H9 (cell line): ENCODE data around the gene ASTL. TPM values are rescaled to one million over a fixed set of nuclear protein-coding genes. Genes with fewer than 3 reads are reported as not detected.

Experiments used
- DNase-seq: peaks from one replicate; pipeline ENCODE4 v3.0.0-alpha.2; 2017
- H2AFZ ChIP-seq: one replicate; pipeline ENCODE4 v1.6.1; 2013; ENCODE audit warnings: mild to moderate bottlenecking, low read length, control low read depth, moderate library complexity
- H2AK5ac ChIP-seq: 2 replicates; pipeline ENCODE4 v1.6.1; 2013; ENCODE audit warnings: low read length, control low read depth, mixed read lengths; ENCODE audit not compliant: insufficient read length
- H2BK120ac ChIP-seq: one replicate; pipeline ENCODE4 v1.6.1; 2013; ENCODE audit warnings: low read depth, mild to moderate bottlenecking, low read length, control low read depth, inconsistent platforms; ENCODE audit not compliant: poor library complexity, severe bottlenecking
- H2BK12ac ChIP-seq: 2 replicates; pipeline ENCODE4 v1.6.1; 2013; ENCODE audit warnings: low read length, control low read depth, mixed read lengths, low read depth; ENCODE audit not compliant: insufficient read length
- H2BK15ac ChIP-seq: 2 replicates; pipeline ENCODE4 v1.6.1; 2013; ENCODE audit warnings: low read depth, low read length, control low read depth
- H2BK20ac ChIP-seq: one replicate; pipeline ENCODE4 v1.6.1; 2013; ENCODE audit warnings: low read depth, mild to moderate bottlenecking, low read length, control low read depth, inconsistent platforms; ENCODE audit not compliant: poor library complexity, severe bottlenecking
- H2BK5ac ChIP-seq: 2 replicates; pipeline ENCODE4 v1.6.1; 2013; ENCODE audit warnings: low read length, control low read depth, mixed read lengths; ENCODE audit not compliant: insufficient read length
- H3K14ac ChIP-seq: 2 replicates; pipeline ENCODE4 v1.6.1; 2013; ENCODE audit warnings: low read length, control low read depth; ENCODE audit not compliant: insufficient read depth
- H3K18ac ChIP-seq: 2 replicates; pipeline ENCODE4 v1.6.1; 2013; ENCODE audit warnings: low read depth, mild to moderate bottlenecking, mixed read lengths, low read length, control low read depth; ENCODE audit not compliant: insufficient read length
- H3K23ac ChIP-seq: 2 replicates; pipeline ENCODE4 v1.6.1; 2013; ENCODE audit warnings: low read length, control low read depth, mixed read lengths, low read depth; ENCODE audit not compliant: insufficient read length
- H3K23me2 ChIP-seq: 2 replicates; pipeline ENCODE4 v1.6.1; 2013; ENCODE audit warnings: low read depth, mild to moderate bottlenecking, mixed read lengths, low read length, control low read depth; ENCODE audit not compliant: insufficient read length, poor library complexity, severe bottlenecking
- H3K27ac ChIP-seq: 2 replicates; pipeline ENCODE4 v1.5.1; 2013; ENCODE audit warnings: low read length, control low read depth, mixed read lengths, low read depth; ENCODE audit not compliant: insufficient read length
- H3K27me3 ChIP-seq: 2 replicates; pipeline ENCODE4 v1.6.1; 2013; ENCODE audit warnings: low read length, control low read depth, inconsistent platforms; ENCODE audit not compliant: insufficient read depth
- H3K4ac ChIP-seq: 2 replicates; pipeline ENCODE4 v1.6.1; 2013; ENCODE audit warnings: low read depth, mild to moderate bottlenecking, control low read depth, inconsistent platforms, low read length, moderate library complexity
- H3K4me1 ChIP-seq: 2 replicates; pipeline ENCODE4 v1.6.1; 2013; ENCODE audit warnings: low read length, control low read depth, inconsistent platforms; ENCODE audit not compliant: insufficient read depth
- H3K4me2 ChIP-seq: 2 replicates; pipeline ENCODE4 v1.6.1; 2013; ENCODE audit warnings: low read length, control low read depth, mixed read lengths; ENCODE audit not compliant: insufficient read length, insufficient read depth
- H3K56ac ChIP-seq: 2 replicates; pipeline ENCODE4 v1.6.1; 2013; ENCODE audit warnings: low read depth, mild to moderate bottlenecking, mixed read lengths, low read length, control low read depth; ENCODE audit not compliant: insufficient read length
- H3K79me1 ChIP-seq: 2 replicates; pipeline ENCODE4 v1.6.1; 2013; ENCODE audit warnings: low read depth, mild to moderate bottlenecking, moderate library complexity, low read length, control low read depth, inconsistent platforms; ENCODE audit not compliant: insufficient read depth, poor library complexity, severe bottlenecking
- H3K79me2 ChIP-seq: 2 replicates; pipeline ENCODE4 v1.6.1; 2013; ENCODE audit warnings: low read length, control low read depth, inconsistent platforms; ENCODE audit not compliant: insufficient read depth
- H3K9ac ChIP-seq: 2 replicates; pipeline ENCODE4 v1.6.1; 2013; ENCODE audit warnings: low read length, control low read depth, mixed read lengths; ENCODE audit not compliant: insufficient read length; ENCODE audit errors: extremely low read depth
- H3K9me3 ChIP-seq: one replicate; pipeline ENCODE4 v1.6.1; 2013; ENCODE audit warnings: low read depth, low read length, inconsistent platforms; ENCODE audit not compliant: control insufficient read depth
- H3T11ph ChIP-seq: one replicate; pipeline ENCODE4 v1.6.1; 2013; ENCODE audit warnings: mild to moderate bottlenecking, low read length, control low read depth, inconsistent platforms
- H4K20me1 ChIP-seq: one replicate; pipeline ENCODE4 v1.6.1; 2013; ENCODE audit not compliant: control insufficient read depth, insufficient read length, insufficient read depth
- H4K5ac ChIP-seq: 2 replicates; pipeline ENCODE4 v1.6.1; 2013; ENCODE audit warnings: low read depth, mild to moderate bottlenecking, mixed read lengths, low read length, control low read depth; ENCODE audit not compliant: insufficient read length
- H4K8ac ChIP-seq: replicated peaks from 2 replicates; pipeline ENCODE4 v1.6.1; 2013; ENCODE audit warnings: low read length, control low read depth, mixed read lengths, low read depth; ENCODE audit not compliant: insufficient read length
- H4K91ac ChIP-seq: 2 replicates; pipeline ENCODE4 v1.6.1; 2013; ENCODE audit warnings: low read depth, mild to moderate bottlenecking, moderate library complexity, mixed read lengths, low read length, control low read depth; ENCODE audit not compliant: insufficient read length
- H3K27ac Mint-ChIP-seq, 3 experiments: 2 replicates in 2 of 3; 3 replicates in 1 of 3; pipeline ENCODE4 v1.8.0; 2020 to 2021; ENCODE audit warnings: mixed read lengths in 3 of 3, mild to moderate bottlenecking in 1 of 3, moderate library complexity in 1 of 3
- H3K27me3 Mint-ChIP-seq: 2 replicates; pipeline ENCODE4 v1.8.0; 2021; ENCODE audit warnings: low read depth, mild to moderate bottlenecking, moderate library complexity, mixed read lengths
- H3K36me3 Mint-ChIP-seq, 3 experiments: 2 replicates in 2 of 3; 3 replicates in 1 of 3; pipeline ENCODE4 v1.8.0; 2020 to 2021; ENCODE audit warnings: low read depth in 3 of 3, mixed read lengths in 3 of 3; ENCODE audit not compliant: insufficient read depth in 1 of 3
- H3K4me1 Mint-ChIP-seq, 2 experiments: 2 replicates each; pipeline ENCODE4 v1.8.0; 2020; ENCODE audit warnings: mixed read lengths in 2 of 2
- H3K4me3 Mint-ChIP-seq, 2 experiments: 2 replicates in 1 of 2; 3 replicates in 1 of 2; pipeline ENCODE4 v1.8.0; 2020 to 2021; ENCODE audit warnings: mild to moderate bottlenecking in 2 of 2, mixed read lengths in 2 of 2, moderate library complexity in 1 of 2
- H3K9me3 Mint-ChIP-seq, 2 experiments: 2 replicates in 1 of 2; 3 replicates in 1 of 2; pipeline ENCODE4 v1.8.0; 2020; ENCODE audit warnings: mild to moderate bottlenecking in 2 of 2, mixed read lengths in 2 of 2, moderate library complexity in 1 of 2
- CTCF ChIP-seq: fragments of 200-600 bp; sonication (generic); conservative IDR thresholded peaks from 3 replicates; pipeline ENCODE4 v1.8.0; 2021; ENCODE audit warnings: antibody characterized with exemption, mild to moderate bottlenecking
- WGBS: extraction: QIAGEN DNeasy Blood & Tissue Kit; methylation state at CpG from one replicate; pipeline ENCODE4 v1.1.7; 2013; ENCODE audit warnings: missing lambda C conversion rate, low lambda C conversion rate, mixed read lengths; ENCODE audit not compliant: insufficient read length; ENCODE audit errors: extremely low coverage; 5-methylcytosine and 5-hydroxymethylcytosine counted together
- total RNA-seq: library from RNA; stranded (reverse); gene quantifications from 2 replicates; pipeline ENCODE4 v1.2.1, GENCODE V29; 2021

The ASTL gene
- total RNA-seq, 1 experiment from 2014 or later, result 0.81 TPM

- Histone ChIP-seq H3K79me2 (no peaks in the 10 kb centered on the region), H2BK20ac (no peak overlapping the region), H3K4me1 (no peaks in the 10 kb centered on the region), H3K79me1 (no peaks in the 10 kb centered on the region), H3K27ac (no peak overlapping the region), H2AK5ac (no peak overlapping the region), H2BK120ac (no peak overlapping the region), H2BK15ac (no peak overlapping the region; the same call in 1 of the 2 replicates), H2BK12ac (no peak overlapping the region), H3K4ac (no peak overlapping the region), H3K56ac (no peak overlapping the region), H4K20me1 (no peaks in the 10 kb centered on the region), H3K14ac (no peak overlapping the region), H3K23me2 (peaks cover 9% of the 10 kb centered on the region), H3K27me3 (no peaks in the 10 kb centered on the region; the same call in 1 of the 2 replicates), H3T11ph (no peak overlapping the region), H4K91ac (no peak overlapping the region), H3K9me3 (no peaks in the 10 kb centered on the region), H4K5ac (no peak overlapping the region), H3K9ac (no peak overlapping the region), H2BK5ac (no peak overlapping the region), H4K8ac (no peak overlapping the region), H3K23ac (no peak overlapping the region), H2AFZ (no peak overlapping the region), H3K4me2 (peak overlapping the region; percentile 44), H3K18ac (no peak overlapping the region)
- WGBS, result no CpG with 5 or more reads among the region's 77 CpGs
- H3K4me1 Mint-ChIP-seq, result peaks cover 22 to 42% of the 10 kb centered on the region in 2 experiments
- peaks cover 2 to 4% of the 10 kb centered on the region in 2 experiments; a peak in 2 of 5 replicates for H3K9me3 Mint-ChIP-seq
- H3K4me3 Mint-ChIP-seq, result peak overlapping the region; percentile 64 to 80
- H3K27me3 Mint-ChIP-seq, result peaks cover 59% of the 10 kb centered on the region
- no peak overlapping the region for H3K27ac Mint-ChIP-seq
- H3K36me3 Mint-ChIP-seq, result peaks cover 0 to 8% (median 8%) of the 10 kb centered on the region in 3 experiments; a peak in 4 of 7 replicates
- TF ChIP-seq CTCF, result no peak
- no peak for DNase-seq
Measured at GRCh38 chr2:96115631-96116423, 22.5 kb downstream of the ASTL start.
